Stimulated activated CD8-positive, alpha-beta memory T cell treated with anti-CD3 and anti-CD28 coated beads, Interleukin-12 subunit alpha, Interleukin-12 subunit beta, amount 100 ng/mL, for 24 hours (primary cell): ENCODE measurements around the gene ISOC2.
"Not testable (repeated sequence)": the region's sequence is repeated elsewhere in the genome, so short reads cannot be mapped to it uniquely, and the experiment has no call there.

ENCODE experiments used
- DNase-seq: peaks from one replicate; pipeline ENCODE4 v3.0.0-alpha.2; 2020; ENCODE audit errors: extremely low read depth

The ISOC2 gene

GRCh38 chr19:55461259-55461973 lies at the start of gene ISOC2:
TSS of gene ISOC2 (minus strand) at chr19:55461642. CDS start at chr19:55456486, 5,156 bp downstream.
- DNase-seq, result peak; percentile 100

GRCh38 chr19:55508120-55508519 lies 46.7 kb upstream of the ISOC2 start:
- DNase-seq, result no peak

- DNase-seq, result no peak
These were observed 43.5 kb upstream of the ISOC2 start for GRCh38 chr19:55504981-55505380.

- no peak for DNase-seq
These were observed 42.8 kb upstream of the ISOC2 start for GRCh38 chr19:55504252-55504603.

- peak; percentile 78 for DNase-seq
These were observed 42.2 kb upstream of the ISOC2 start for GRCh38 chr19:55503502-55504251.

GRCh38 chr19:55503157-55503501 lies 41.7 kb upstream of the ISOC2 start:
- DNase-seq, result no peak

- DNase-seq, result no peak
These were observed 40.9 kb upstream of the ISOC2 start for GRCh38 chr19:55502197-55502952.

GRCh38 chr19:55500368-55500952 lies 39.0 kb upstream of the ISOC2 start:
- no peak for DNase-seq

- no peak for DNase-seq
These were observed 36.9 kb upstream of the ISOC2 start for GRCh38 chr19:55498246-55498840.

- no peak for DNase-seq
These were observed 36.3 kb upstream of the ISOC2 start for GRCh38 chr19:55497763-55498162.

- not testable (repeated sequence) for DNase-seq
These were observed 35.4 kb upstream of the ISOC2 start for GRCh38 chr19:55496820-55497219.

- no peak for DNase-seq
These were observed 34.4 kb upstream of the ISOC2 start for GRCh38 chr19:55495646-55496349.

- no peak for DNase-seq
These were observed 32.8 kb upstream of the ISOC2 start for GRCh38 chr19:55494172-55494761.

- no peak for DNase-seq
These were observed 32.3 kb upstream of the ISOC2 start for GRCh38 chr19:55493645-55494171.

- no peak for DNase-seq
These were observed 31.7 kb upstream of the ISOC2 start for GRCh38 chr19:55493052-55493644.

GRCh38 chr19:55492362-55492944 lies 31.0 kb upstream of the ISOC2 start:
- no peak for DNase-seq

GRCh38 chr19:55491546-55492360 lies 30.3 kb upstream of the ISOC2 start:
- DNase-seq, result no peak

- DNase-seq, result no peak
These were observed 29.3 kb upstream of the ISOC2 start for GRCh38 chr19:55490478-55491432.
